ENCODE measurements around the gene AGK.
"Not testable (repeated sequence)": the region's sequence is repeated elsewhere in the genome, so short reads cannot be mapped to it uniquely, and the experiment has no call there.

The AGK gene

DNA sequence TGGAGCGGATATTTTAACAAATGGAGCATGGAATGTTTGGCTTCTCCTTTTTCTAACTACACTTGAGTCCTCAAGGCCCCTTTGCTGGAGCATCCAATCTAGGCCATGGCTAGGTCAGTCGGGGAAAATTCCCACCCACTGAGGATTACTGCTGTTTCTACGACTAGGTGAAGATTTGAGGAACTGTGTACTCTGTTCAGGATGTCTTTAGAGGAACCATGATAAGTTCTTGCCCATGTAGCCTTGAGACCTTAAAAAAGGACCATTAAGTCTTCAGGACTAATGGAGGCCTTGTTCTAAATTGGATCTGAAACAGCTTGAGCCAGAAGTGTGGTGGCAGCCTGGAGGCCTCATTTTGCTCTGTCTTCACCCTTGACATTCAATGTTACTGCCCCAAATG is 6.2 kb downstream of the AGK start:
- no peak for DNase-seq

DNA sequence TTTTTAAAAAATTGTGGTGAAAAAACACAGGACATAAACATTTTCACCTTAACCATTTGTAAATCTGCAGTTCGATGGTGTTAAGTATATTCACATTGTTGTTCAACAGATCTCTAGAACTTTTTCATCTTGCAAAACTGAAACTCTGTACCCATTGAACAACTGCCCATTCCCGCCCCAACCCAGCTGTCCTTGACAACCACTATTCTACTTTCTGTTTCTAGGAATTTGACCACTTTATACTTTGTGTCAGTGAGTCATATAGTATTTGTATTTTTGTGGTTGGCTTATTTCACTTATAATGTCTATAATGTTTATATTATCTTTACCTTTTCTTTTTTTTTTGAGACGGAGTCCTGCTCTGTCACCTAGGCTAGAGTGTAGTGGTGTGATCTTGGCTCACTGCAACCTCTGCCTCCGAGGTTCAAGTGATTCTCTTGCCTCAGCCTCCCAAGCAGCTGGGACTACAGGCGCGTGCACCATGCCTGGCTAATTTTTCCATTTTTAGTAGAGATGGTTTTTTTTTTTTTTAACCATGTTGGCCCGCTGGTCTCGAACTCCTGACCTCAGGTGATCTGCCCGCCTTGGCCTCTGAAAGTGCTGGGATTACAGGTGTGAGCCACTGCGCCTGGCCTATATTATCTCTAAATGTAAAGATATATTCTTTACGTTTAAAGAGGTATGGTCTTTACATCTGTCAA is 6.8 kb downstream of the AGK start:
- DNase-seq: peak; percentile 44

DNA sequence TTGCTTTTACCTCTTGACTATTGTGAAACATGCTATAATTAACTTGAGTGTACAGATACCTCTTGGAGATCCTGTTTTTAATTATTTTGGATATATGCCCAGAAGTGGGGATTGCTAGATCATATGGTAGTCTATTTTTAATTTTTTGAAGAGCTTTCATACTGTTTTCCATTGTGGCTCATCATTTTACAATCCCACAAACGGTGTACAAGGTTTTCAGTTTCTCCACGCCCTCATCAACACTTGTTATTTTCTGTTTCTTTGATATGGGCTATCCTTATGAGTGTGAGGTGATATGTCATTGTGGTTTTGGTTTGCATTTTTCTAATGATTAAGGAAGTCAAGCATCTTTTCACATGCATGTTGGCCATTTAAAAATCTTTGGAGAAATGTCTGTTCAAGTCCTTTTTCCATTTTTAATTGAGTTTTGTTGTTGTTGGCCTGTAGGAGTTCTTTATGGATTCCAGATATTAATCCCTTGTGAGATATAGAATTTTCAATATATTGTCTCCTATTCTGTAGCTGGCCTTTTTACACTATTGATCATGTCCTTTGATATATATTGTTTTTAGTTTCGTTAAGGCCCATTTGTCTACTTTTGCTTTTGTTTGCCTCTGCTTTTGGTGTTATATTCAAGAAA is 7.5 kb downstream of the AGK start:
- DNase-seq: peak; percentile 62

DNA sequence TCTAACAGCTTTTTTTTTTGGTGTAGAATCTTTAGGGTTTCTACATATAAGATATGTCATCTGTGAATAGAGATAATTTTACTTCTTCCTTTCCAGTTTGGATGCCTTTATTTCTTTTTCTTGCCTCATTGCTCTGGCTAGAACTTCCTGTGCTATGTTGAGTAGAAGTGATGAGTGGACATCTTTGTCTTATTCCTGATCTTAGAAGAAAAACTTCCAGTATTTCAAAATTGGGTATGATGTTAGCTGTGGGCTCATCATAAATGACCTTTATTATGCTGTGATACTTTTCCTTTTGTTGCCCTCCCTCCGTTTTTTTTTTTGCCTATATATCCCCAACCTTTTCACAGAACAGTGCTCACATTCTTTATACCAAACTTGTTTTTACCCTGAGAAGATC is 8.8 kb downstream of the AGK start:
- DNase-seq: no peak

DNA sequence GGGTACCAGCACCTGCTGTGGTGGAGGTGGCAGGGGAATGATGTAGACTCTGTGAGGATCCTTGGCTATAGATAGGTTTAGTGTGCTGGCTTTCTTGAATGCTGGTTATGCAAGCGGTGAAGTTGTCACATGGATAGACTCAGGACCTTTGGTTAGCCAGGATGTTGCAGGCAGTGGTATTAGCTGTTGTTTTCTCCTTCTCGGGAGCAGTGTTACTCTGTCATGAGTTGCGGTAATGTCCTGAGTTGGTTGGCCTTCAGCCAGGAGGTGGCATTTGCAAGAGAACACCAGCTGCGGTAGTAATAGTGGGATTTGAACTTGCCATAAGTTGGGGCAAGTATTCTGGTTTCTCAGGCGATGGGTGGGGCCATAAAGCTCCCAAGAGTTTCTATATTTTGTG is 10.8 kb downstream of the AGK start:
- no peak for DNase-seq

DNA sequence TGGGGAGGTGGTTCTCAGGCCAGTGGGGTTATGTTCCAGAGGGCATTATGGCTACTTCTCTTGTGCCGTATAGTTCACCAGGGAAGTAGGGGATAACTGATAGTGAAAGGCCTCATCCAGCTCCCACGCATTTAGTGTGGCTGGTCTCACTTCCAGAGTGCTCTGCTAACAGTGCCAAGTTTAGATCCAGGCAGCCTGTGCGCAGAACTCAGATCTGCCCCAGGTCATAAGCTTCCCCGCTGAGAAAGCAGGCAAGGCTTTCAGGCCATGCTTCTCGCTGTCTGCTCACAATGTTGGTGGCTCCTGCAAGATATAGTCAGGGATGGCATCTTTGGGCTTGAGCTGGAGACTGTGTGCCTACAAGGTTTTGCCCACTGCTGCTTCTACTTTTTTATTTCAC is 11.3 kb downstream of the AGK start:
- no peak for DNase-seq

DNA sequence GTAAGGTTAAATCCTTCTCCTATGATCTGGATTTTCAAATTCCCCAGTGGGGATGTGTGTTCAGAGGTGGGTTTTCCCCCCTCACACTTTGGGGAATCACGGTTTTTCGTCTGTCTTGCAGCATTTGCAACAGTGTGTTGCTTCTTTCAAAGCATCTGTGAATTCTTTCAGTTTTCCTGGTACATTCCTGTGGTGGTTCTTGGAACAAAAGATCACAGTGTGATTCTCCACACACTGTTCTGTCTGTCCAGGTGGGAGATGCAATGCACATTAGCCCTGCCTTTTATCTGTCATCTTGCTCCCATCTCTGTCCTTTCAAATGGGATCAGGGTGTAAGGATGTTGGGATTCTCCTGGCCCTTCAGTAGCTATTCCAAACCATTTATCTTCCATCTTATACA is 11.8 kb downstream of the AGK start:
- DNase-seq: no peak

DNA sequence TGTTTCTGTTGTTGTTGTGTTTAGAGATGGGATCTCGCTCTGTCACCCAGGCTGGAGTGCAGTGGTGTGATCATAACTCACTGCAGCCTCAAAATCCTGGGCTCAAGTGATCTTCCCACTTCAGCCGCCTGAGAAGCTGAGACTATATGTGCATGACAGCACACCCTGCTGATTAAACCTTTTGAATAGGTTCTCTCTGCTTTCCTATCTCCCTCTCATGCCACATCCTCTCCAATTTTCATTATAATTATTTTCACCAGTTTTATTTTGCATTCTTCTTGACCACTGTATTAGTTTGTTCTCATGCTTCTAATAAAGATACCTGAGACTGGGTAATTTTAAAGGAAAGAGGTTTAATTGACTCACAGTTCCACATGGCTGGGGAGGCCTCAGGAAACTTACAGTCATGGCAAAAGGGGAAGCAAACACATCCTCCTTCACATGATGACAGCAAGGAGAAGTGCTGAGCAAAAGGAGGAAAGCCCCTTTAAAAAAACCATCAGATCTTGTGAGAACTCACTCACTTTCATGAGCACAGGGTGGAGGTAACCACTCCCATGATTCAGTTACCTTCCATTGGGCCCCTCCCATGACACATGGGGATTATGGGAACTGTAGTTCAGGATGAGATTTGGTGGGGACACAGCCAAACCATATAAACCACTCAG is 12.9 kb downstream of the AGK start:
- peak; percentile 25 for DNase-seq

DNA sequence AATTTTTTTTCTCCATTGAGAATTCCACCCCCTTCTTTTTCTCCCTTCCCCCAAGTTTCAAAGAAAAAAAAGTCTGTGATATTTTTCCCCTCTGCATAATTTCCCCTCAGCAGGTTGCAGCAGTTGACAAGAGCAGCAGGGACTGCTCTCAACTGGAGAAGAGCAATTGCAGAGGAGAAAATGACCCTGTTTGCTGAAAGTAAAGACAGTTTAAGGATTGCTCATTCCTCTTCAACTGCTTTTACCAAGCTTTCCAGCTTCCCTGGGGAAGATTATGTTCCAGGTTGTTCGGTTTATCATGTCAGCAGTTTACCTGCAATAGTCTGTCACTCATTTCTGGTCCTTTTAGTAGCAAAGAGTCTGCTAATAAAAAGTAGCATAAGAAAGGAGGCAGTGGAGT is 16.2 kb downstream of the AGK start:
- DNase-seq: no peak

DNA sequence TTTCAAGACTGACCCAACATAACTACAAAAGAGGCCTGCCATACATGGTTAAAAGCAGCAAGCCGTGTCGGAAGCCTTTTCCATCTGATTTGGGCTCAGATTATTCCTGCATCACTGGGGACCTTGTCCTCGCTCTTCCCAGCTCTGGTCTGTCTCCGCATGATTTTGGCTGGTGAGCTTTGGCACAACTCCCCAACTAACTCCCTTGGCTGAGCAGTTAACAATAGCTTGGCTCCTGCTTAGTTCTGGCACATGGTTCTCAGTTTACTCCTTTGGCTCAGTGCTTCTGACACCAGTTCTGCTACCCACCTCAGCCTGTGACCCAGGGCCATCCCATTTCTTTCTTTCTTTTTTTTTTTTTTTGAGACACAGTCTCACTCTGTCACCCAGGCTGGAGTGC is 17.0 kb downstream of the AGK start:
- no peak for DNase-seq

DNA sequence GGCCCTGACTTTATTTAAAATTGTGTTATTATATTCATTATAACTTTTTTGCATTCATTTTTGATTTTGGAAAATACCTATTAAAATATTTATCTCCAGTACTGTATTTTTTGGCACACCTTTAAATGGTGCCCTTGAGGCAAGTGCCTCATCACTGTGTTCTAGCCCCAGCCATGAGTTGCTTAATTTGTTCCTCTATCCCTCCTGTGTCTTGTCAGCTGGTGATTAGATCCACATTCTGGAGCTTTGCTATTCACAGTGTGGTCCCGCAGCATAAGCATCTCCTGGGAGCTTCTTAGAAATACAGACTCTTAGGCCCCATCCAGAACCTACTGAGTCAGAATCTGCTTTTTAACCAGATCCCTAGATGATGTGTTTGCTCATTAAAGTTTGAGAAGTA is 19.8 kb downstream of the AGK start:
- DNase-seq: no peak

DNA sequence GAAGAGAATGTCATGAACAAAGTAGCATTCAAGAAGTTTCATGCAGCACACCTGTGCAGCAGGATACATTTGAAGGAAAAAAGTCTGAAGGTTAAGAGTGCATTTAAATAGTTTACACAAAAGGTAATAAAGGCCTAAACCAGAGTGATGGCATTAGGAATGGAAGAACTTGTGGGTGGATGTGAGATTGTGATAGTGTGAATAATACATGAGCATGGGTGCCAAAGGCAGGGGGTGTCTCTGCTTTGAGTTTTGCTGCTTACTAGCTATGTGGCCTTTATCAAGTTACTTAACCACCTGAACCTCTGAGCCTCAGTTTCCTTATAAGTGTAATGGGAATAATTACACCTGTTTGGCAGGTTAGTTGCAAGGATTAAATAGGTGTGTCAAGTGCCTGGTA is 21.0 kb downstream of the AGK start:
- no peak for DNase-seq

DNA sequence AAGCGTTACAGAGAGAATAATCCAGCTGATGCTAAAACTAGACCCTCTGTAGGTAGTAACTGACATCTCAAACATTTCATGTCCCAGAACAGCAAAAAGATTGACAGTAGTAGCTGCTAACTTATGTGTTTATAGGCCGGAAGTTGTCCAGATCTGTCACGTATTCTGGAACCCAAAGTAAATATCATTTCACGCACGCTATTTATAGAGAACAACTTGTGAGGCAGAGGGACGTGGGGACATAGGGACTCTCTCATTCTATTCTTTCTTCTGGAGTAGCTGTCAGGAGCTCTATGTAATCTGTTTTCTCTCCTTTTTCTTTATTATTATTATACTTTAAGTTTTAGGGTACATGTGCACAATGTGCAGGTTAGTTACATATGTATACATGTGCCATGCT is 22.3 kb downstream of the AGK start:
- DNase-seq: no peak

DNA sequence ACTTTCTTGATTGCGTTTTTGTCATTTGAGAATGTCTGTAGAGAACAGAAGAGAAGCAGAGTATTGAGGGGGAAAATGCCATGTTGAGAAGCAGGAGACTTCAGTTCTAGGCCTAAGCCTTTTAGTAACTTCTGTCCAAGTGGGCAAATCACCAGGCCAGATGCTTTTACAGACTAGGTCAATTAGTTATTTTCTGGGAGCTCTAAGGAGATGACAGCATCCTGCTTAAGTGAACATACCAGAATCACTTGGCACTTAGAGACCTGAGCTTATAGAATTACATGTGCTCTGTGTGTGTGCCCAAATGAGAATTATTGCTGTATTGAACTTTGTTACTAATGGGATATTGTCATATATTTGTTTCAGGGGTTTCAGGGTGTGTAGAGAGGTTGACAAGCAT is 24.0 kb downstream of the AGK start:
- DNase-seq: no peak

DNA sequence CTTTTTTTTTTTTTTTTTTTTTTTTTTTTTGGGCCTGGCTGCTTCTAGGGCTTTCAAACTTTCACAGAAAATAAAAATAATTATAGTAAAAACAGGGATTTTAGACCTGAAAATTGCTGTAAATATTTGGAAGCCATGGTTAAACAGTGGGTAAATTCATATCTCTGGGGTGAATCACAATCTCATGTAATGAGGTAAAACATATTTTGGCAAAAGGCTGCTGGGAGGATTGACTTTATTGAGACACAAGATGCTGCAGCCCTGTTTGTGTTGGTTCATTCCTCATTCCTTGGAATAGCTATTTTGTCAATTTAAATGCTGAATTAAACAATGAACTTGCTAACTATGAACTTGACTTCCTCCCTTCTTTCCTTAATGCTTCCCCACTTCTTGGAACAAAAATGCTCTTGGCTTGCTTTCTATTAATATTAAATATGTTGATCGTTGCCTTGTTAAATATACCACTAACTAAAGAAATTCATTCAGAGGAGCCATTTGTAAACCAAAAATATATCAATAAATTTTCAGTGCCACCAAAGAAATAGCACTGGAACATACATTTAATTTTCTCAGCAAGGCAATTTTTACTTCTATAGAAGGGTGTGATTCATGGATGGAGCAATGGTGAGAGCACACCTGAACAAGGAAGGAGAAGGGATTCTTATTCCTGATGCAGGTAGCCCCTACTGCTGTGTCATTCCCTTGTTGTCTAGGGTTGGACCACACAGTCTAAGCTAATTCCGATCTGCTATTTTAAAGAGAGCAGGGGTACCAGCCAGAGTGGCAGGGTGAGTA is 24.6 kb downstream of the AGK start:
- DNase-seq: no peak

DNA sequence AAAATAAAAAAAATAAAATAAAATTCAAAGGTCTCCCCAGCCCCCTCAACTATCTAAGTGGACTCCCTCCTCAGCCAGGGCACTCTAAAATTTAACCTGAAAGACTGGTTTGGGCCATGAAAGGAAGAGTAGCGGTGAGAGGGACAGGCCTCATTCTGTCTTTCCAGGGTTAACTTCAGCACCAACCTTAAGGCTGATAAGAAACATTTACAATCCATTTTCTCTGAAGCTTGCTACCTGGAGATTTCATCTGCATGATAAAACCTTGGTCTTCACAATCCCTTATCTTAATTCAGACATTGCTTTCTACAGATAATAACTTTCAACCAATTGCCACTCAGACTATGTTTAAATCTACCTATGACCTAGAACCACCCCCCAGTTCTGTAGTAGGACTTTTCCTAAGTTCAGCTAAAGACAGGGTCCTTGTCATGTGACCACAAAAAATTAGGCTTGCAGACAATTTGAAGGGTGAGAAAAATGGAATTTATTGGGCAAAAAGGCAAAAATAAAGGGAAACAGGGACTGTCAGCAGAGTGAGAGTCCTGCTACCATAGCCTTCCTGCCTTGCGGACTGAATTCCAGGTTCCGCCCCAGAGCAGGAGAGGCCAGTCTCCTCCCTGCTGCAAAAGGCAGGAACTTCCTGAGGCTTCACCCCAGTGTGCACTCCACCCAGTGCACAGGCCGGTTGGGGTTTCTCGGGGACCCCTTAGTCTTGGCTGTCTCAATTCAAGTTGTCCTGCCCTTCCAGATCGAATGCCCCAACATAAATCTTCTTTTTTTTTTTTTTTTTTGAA is 26.0 kb downstream of the AGK start:
- no peak for DNase-seq

DNA sequence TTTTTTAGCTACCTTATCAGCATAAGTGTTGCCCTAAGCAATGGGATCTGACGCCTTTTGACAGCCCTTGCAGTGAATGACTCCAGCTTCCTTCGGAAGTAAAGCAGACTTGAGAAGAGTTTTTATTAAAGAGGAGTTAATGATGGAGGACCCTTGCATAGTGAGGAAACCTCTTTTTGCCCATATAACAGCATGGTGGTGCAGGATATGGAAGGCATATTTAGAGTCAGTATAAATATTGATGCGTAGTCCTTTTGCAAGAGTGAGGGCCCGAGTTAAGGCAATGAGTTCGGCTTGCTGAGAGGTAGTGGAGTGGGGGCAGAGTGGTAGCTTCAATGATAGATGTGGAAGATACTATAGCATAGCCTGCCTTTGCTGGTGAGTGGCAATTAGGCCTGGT is 28.7 kb downstream of the AGK start:
- DNase-seq: not testable (repeated sequence)

DNA sequence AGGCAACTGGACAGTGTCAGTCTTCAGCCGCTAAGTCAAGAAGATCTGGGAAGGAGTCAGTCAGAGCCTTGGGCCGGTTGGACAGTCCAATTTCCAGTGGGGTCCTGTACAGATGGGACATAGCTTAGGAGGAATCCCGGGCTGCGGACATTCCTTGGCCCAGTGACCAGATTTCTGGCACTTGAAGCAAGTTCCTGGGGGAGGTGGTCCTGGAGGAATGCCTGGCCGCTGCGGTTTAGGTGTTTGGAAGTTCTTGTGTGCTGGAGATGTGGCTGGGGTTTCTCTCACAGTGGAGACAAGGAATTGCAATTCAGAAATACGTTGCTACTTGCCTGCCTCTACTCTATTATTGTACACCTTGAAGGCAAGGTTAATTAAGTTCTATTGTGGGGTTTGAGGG is 30.9 kb downstream of the AGK start:
- DNase-seq: not testable (repeated sequence)

DNA sequence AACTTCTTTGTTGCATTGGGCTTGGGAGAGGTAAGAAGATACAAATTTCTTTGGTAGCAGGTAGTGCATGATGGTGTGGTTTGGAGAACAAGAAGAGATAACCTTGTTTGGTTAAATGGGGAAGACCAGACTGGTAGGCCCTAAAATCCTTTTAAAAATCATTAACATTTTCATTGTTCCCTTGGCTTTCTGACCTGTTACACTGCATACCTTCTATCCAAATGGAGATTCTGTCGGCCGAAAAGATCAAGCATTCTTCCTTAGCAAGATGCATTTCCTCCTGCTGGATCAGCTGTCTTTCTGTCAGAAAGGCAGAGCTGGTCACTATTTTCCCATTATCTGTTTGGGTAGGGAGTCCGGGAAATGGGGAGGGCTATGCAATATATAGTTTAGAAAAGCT is 33.7 kb downstream of the AGK start:
- no peak for DNase-seq

DNA sequence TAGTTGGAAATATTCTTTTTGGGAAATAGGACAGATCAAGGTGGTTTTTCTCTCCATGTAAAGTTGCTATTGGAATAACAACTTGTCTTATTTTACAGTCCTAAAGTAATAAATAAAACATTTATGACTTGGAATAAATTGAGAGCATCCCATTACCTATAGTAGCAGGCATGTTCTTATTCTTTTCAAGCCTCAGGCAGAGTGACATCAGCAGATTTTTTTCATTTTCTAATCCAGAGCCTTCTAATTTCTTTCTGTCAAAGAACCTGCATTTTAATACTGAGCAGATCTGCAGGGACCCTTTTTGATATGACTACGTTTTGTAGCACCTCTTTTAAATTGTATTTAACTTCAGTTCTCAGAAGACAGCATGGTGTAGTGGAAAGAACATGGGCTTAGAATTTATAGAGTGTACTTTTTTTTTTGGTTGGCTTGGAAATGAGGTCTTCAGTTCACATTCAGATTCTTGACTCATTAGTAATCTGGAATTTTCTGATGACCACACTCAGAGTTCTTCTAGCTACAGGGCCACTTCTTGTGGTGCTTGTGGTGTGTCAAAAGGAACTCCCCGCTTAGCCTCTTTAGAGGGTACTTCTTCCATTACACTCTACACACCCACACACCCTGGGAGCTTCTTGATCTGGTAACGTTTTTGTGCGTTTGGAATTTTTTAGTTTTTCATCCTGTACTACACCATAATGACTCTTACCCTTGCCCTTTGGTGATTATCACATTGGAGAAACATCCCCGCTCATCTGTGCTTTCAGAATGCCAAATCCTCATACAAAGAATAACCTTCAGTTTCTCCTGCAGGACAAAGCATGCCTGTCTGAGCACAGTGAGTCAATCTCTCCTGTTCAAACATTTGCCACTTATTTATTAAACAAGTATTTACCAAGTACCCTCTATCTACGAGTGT is 34.6 kb downstream of the AGK start:
- DNase-seq: peak; percentile 11

DNA sequence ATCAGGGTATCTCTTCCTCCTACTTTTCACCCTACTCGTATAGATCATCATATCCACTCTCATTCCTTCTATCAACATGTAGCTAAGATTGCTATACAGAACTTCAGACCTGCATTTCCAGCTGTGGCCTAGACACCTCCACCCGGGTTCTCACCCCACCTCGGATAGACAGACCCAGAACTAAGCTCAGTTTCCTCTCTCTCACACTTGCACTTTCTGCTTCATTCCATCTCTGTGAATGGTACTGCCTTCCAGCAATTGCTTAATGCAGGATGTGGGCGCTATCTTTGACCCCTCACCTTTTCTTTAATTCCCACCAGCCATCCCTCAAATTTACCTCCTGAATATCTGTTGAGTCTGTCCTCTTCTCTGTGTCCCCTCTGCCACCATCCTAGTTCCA is 35.7 kb downstream of the AGK start:
- DNase-seq: no peak

DNA sequence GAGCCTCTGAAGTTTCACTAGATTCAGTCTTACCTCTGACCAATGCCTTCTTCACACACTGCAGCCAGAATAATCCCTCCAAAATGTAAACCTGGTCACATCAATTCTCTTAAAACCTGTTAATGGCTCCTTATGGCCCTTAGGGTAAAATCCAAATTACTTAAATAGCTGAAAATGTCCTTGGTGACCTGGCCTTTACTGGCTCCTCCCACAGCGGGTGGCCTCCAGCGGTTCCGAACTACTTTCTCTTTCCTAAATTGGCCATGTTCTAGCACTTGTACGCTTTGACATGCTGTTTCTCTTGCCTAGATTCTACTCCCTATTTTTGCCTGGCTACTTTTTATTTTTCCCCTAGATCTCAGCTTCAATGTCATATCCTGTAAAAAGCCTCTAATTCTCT is 36.1 kb downstream of the AGK start:
- no peak for DNase-seq

All from CD4-positive, alpha-beta T cell treated with Interleukin-4 for 4 hours (primary cell).